GM21737 (cell line): ENCODE measurements around the gene TGFBRAP1.

Experiments used
- ATAC-seq: cut with Tn5 transposase; IDR thresholded peaks from one replicate; pipeline ENCODE4 v1.9.1; 2021; ENCODE audit warnings: mild to moderate bottlenecking, moderate library complexity; ENCODE audit not compliant: unreplicated experiment

The TGFBRAP1 gene

GRCh38 chr2:105241443-105241842 is 88.1 kb downstream of the TGFBRAP1 start, which contains the start of gene GPR45:
GPR45 (plus strand) TSS chr2:105241743; CDS start chr2:105241859, 116 bp downstream.
- no peak for ATAC-seq

- ATAC-seq = no peak
Measured at GRCh38 chr2:105239924-105240323, 89.6 kb downstream of the TGFBRAP1 start.

DNA sequence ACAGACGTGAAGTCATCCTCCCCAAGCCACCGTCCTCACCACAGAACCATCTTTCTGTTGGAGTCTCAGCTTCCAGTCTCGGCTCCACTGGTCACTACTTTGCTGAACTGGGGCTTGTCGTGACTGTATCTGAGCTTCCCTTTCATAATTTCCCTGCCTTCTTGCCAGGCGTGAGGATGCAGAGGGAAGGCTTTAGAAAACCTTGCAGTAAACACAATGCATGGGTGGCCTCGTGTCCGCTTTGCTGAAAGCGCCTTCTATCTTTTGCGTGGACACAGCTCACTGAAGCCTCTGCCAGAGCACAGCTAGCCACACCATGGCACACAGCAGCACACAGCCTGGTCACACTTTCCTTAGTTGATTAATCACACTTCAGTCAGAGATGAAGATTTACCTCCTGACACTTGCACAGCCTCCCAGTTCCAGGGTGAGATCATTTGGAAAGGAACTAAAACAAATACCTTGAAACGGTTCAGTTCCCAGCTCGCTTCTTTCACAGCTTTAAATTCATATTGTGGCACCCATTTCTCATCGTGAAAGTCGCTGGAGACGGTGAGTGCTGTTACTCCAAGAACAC is 90.8 kb downstream of the TGFBRAP1 start:
- no peak for ATAC-seq

GRCh38 chr2:105237045-105237765 is 92.3 kb downstream of the TGFBRAP1 start:
- no peak for ATAC-seq

GRCh38 chr2:105236060-105236424 is 93.5 kb downstream of the TGFBRAP1 start:
- no peak for ATAC-seq

DNA sequence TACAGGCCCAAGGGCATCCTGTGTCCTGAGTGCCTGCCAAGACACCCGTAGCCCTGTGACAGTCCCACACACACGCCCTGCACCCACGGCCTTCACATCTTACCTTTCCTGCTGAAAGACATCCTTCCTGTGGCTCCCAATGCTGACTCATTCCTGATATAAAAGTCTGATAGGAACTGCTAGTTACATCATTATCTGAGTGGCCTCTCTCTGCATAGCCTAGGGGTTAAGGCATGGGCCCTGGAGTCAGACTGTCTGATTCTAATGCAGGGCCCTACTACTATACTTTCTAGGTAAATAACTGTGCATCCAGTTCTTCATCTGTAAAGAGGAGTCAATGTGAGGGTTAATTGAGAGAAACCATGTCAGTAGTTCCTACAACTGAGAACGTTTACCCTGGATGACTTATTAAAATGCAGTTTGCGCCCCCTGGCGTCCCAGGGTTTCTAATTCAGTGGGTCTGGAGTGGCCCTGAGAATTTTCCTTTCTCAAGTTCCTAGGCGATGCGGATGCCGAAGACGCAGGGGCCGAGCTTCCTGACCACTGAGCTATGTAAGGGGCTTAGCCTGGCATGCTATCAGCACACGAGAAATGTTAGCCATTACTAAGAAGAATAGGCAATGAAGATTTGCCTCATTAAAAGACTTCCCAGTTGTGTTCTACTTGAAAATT is 94.0 kb downstream of the TGFBRAP1 start:
- ATAC-seq = peak; percentile 61

- no peak for ATAC-seq
Measured at GRCh38 chr2:105231232-105231619, 98.3 kb downstream of the TGFBRAP1 start.

DNA sequence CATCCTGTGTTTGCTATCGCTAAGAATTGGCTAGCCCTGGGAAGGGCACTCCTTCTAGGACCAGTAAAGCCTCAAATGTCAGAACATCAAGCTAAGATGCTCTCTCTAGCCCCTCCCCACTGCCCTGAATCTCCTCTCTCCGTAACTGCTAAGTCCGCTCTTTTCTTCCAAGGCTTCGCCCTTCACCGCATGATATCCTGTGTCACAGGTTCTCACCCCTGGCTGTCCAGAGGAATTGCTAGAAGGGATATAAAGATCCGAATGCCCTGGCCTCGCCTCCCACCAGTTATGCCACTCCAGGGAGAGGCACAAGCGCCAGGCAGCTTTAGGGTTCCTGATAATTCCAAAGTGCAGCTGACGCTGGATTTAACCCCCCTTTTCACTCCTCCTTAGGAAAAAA is 105.1 kb downstream of the TGFBRAP1 start:
- no peak for ATAC-seq

DNA sequence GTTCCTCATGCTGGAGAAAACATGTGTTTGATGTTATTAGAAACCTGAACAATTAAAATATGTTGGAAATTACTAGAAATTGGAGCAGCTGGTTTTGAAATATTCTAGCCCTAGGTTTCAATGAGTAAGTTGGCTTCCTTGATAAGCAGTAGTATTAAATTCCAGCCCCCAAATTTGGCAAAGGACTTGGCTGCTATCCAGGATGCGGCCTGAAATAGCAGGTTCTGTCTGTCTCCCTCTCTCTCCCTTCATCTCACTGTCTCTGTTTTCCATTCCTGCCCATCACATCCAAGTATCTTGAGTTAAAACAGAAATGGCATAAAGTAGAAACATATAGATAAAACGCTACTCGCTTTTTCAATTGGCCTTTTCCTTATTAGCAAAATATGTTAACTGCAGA is 108.9 kb downstream of the TGFBRAP1 start:
- no peak for ATAC-seq

GRCh38 chr2:105215586-105216192 is 113.8 kb downstream of the TGFBRAP1 start:
- ATAC-seq = no peak
